ENCODE data around the gene MRPL23. TPM values are rescaled to one million over a fixed set of nuclear protein-coding genes. Genes with fewer than 3 reads are reported as not detected.

The MRPL23 gene
- total RNA-seq, 2 donors from 2014 or later, result 81.3 to 89.7 TPM

- no peaks in the 10 kb centered on the region for H3K9me3 Mint-ChIP-seq
- no peaks in the 10 kb centered on the region for H3K27me3 Mint-ChIP-seq
- H3K4me3 Mint-ChIP-seq, result no peak overlapping the region
- ATAC-seq (no peak), DNase-seq (ENCODE audit: low spot score) (no peak)
- H3K27ac Mint-ChIP-seq, result no peak overlapping the region
- H3K36me3 Mint-ChIP-seq, result no peaks in the 10 kb centered on the region
- H3K4me1 Mint-ChIP-seq (ENCODE audit: low read depth in 2 of 2), result no peaks in the 10 kb centered on the region
Observed at GRCh38 chr11:1990872-1991578, 43.9 kb downstream of the MRPL23 start.

GRCh38 chr11:1992111-1992510 is 45.0 kb downstream of the MRPL23 start:
- ATAC-seq, result no peak
- DNase-seq (ENCODE audit: low spot score), result no peak
- Mint-ChIP-seq H3K36me3 (no peaks in the 10 kb centered on the region), H3K9me3 (no peaks in the 10 kb centered on the region), H3K4me3 (no peak overlapping the region), H3K27ac (no peak overlapping the region), H3K4me1 (ENCODE audit: low read depth in 2 of 2) (no peaks in the 10 kb centered on the region), H3K27me3 (no peaks in the 10 kb centered on the region)

- no peak overlapping the region for H3K27ac Mint-ChIP-seq
Observed at GRCh38 chr11:1994121-1994520, 47.0 kb downstream of the MRPL23 start.

GRCh38 chr11:1997755-1998154 is 50.6 kb downstream of the MRPL23 start, which contains the start of gene H19:
H19 (minus strand) TSS chr11:1997842.
- H3K27ac Mint-ChIP-seq, result no peak within 1 kb of the TSS
- H3K4me3 Mint-ChIP-seq, result no peak within 1 kb of the TSS
- no peak for ATAC-seq
- H3K4me1 Mint-ChIP-seq (ENCODE audit: low read depth in 2 of 2), result no peaks in the 10 kb centered on the region
- no peaks in the 10 kb centered on the region for H3K27me3 Mint-ChIP-seq
- DNase-seq (ENCODE audit: low spot score), result no peak
- no peaks in the 10 kb centered on the region for H3K9me3 Mint-ChIP-seq
- no peaks in the 10 kb centered on the region for H3K36me3 Mint-ChIP-seq

More at GRCh38 chr11:1994121-1994520, 47.0 kb downstream of the MRPL23 start:
- no peak for DNase-seq (ENCODE audit: low spot score)
- Mint-ChIP-seq H3K4me3 (no peak overlapping the region), H3K27me3 (no peaks in the 10 kb centered on the region), H3K9me3 (no peaks in the 10 kb centered on the region), H3K4me1 (ENCODE audit: low read depth in 2 of 2) (no peaks in the 10 kb centered on the region), H3K36me3 (no peaks in the 10 kb centered on the region)
- ATAC-seq, result no peak

- no peaks in the 10 kb centered on the region for H3K9me3 Mint-ChIP-seq
- H3K27ac Mint-ChIP-seq, result no peak overlapping the region
- no peak overlapping the region for H3K4me3 Mint-ChIP-seq
- ATAC-seq (peak in 1 of 2 donors; percentile 57), DNase-seq (ENCODE audit: low spot score) (no peak)
- H3K36me3 Mint-ChIP-seq, result no peaks in the 10 kb centered on the region
- no peaks in the 10 kb centered on the region for H3K4me1 Mint-ChIP-seq (ENCODE audit: low read depth in 2 of 2)
- H3K27me3 Mint-ChIP-seq, result no peaks in the 10 kb centered on the region
Observed at GRCh38 chr11:1998290-1998689, 51.2 kb downstream of the MRPL23 start.

- Mint-ChIP-seq H3K27ac (no peak overlapping the region), H3K4me3 (no peak overlapping the region), H3K9me3 (no peaks in the 10 kb centered on the region), H3K27me3 (no peaks in the 10 kb centered on the region), H3K4me1 (ENCODE audit: low read depth in 2 of 2) (no peaks in the 10 kb centered on the region), H3K36me3 (no peaks in the 10 kb centered on the region)
- ATAC-seq, result no peak
- no peak for DNase-seq (ENCODE audit: low spot score)
Observed at GRCh38 chr11:1998861-1999260, 51.7 kb downstream of the MRPL23 start.

GRCh38 chr11:2002042-2002776 is 55.1 kb downstream of the MRPL23 start:
- Mint-ChIP-seq H3K4me1 (ENCODE audit: low read depth in 2 of 2) (no peaks in the 10 kb centered on the region), H3K4me3 (no peak overlapping the region), H3K27me3 (no peaks in the 10 kb centered on the region), H3K36me3 (no peaks in the 10 kb centered on the region), H3K9me3 (no peaks in the 10 kb centered on the region), H3K27ac (no peak overlapping the region)
- ATAC-seq (peak; percentile 51 to 65), DNase-seq (ENCODE audit: low spot score) (no peak)

- Mint-ChIP-seq H3K36me3 (no peaks in the 10 kb centered on the region), H3K9me3 (no peaks in the 10 kb centered on the region), H3K4me3 (no peak overlapping the region), H3K27ac (no peak overlapping the region), H3K4me1 (ENCODE audit: low read depth in 2 of 2) (no peaks in the 10 kb centered on the region), H3K27me3 (no peaks in the 10 kb centered on the region)
- ATAC-seq (peak; percentile 61 to 62), DNase-seq (ENCODE audit: low spot score) (no peak)
Observed at GRCh38 chr11:2002807-2003206, 55.7 kb downstream of the MRPL23 start.

- no peak overlapping the region for H3K27ac Mint-ChIP-seq
- no peak for ATAC-seq
Observed at GRCh38 chr11:2004466-2004865, 57.3 kb downstream of the MRPL23 start.

More at GRCh38 chr11:2004466-2004865, 57.3 kb downstream of the MRPL23 start:
- no peak for DNase-seq (ENCODE audit: low spot score)
- H3K9me3 Mint-ChIP-seq, result no peaks in the 10 kb centered on the region
- no peaks in the 10 kb centered on the region for H3K4me1 Mint-ChIP-seq (ENCODE audit: low read depth in 2 of 2)
- no peak overlapping the region for H3K4me3 Mint-ChIP-seq
- H3K27me3 Mint-ChIP-seq, result no peaks in the 10 kb centered on the region
- H3K36me3 Mint-ChIP-seq, result no peaks in the 10 kb centered on the region

Other genes with a start within 250 kb of the MRPL23 start
- gene IFITM10, start 196.7 kb upstream of the MRPL23 start, total RNA-seq, result 1 to 10 TPM; 2.3 to 8.1 TPM
- 100 to 1,000 TPM; 350 to 592 TPM for gene CTSD, start 183.4 kb upstream of the MRPL23 start, total RNA-seq
- not detected for gene SYT8, start 112.3 kb upstream of the MRPL23 start, total RNA-seq
- 1 to 10 TPM in 1 of 2 donors, not detected in 1; 1.4 TPM for gene TNNI2, start 108.4 kb upstream of the MRPL23 start, total RNA-seq
- 100 to 1,000 TPM; 240 to 358 TPM for gene LSP1, start 94.2 kb upstream of the MRPL23 start, total RNA-seq
- gene PRR33, start 55.4 kb upstream of the MRPL23 start, total RNA-seq, result not detected
- under 1 TPM in 1 of 2 donors, not detected in 1; 0.33 TPM for gene TNNT3, start 27.6 kb upstream of the MRPL23 start, total RNA-seq
- not detected for gene H19, start 50.5 kb downstream of the MRPL23 start, total RNA-seq
- gene IGF2, start 192.1 kb downstream of the MRPL23 start, total RNA-seq, result under 1 TPM in 1 of 2 donors, not detected in 1; 0.17 TPM
- gene INS, start 213.9 kb downstream of the MRPL23 start, total RNA-seq, result not detected
- gene TH, start 224.5 kb downstream of the MRPL23 start, total RNA-seq, result not detected

Measured in natural killer cell treated with Interleukin-12 subunit alpha and Interleukin-12 subunit beta and Interleukin-15 and Interleukin-18, amount 100 ng/mL, for 72 hours (primary cell).